ENCODE results near the gene SLF2.
A peak's percentile ranks its signal among the peaks of the same experiment; 100 is the strongest.

The SLF2 gene

GRCh38 chr10:100983868-100984671, 71.3 kb downstream of the SLF2 start:
- DNase-seq = no peak

GRCh38 chr10:100984672-100985177, 72.0 kb downstream of the SLF2 start:
- no peak for DNase-seq

- no peak for DNase-seq
These were observed 72.6 kb downstream of the SLF2 start for GRCh38 chr10:100985336-100985735.

GRCh38 chr10:100986623-100986951, 73.8 kb downstream of the SLF2 start:
- DNase-seq = no peak

GRCh38 chr10:100986952-100987684, 74.4 kb downstream of the SLF2 start, which contains the start of the genes MRPL43 and TWNK:
Gene MRPL43 (minus strand): TSS chr10:100987497. CDS start chr10:100987443, 54 bp downstream.
Gene TWNK (plus strand): TSS chr10:100987543. CDS start chr10:100988211, 668 bp downstream.
- peak; percentile 37 for DNase-seq

GRCh38 chr10:100987685-100988049, 74.9 kb downstream of the SLF2 start:
- DNase-seq = no peak

- DNase-seq = no peak
These were observed 75.4 kb downstream of the SLF2 start for GRCh38 chr10:100988166-100988565.

- no peak for DNase-seq
These were observed 76.3 kb downstream of the SLF2 start for GRCh38 chr10:100989088-100989487.

- no peak for DNase-seq
These were observed 81.4 kb downstream of the SLF2 start for GRCh38 chr10:100993986-100994708.

GRCh38 chr10:100995181-100995580, 82.4 kb downstream of the SLF2 start:
- no peak for DNase-seq

GRCh38 chr10:100996678-100997359, 84.1 kb downstream of the SLF2 start:
- peak; percentile 11 for DNase-seq

- DNase-seq = peak; percentile 49
These were observed 84.8 kb downstream of the SLF2 start for GRCh38 chr10:100997360-100998182.

- peak; percentile 72 for DNase-seq
These were observed 85.6 kb downstream of the SLF2 start for GRCh38 chr10:100998183-100998990.

GRCh38 chr10:100998991-100999741, 86.4 kb downstream of the SLF2 start:
- DNase-seq = peak; percentile 28

- no peak for DNase-seq
These were observed 87.0 kb downstream of the SLF2 start, which contains the start of gene LZTS2 for GRCh38 chr10:100999742-101000126. Gene LZTS2 (plus strand): TSS chr10:100999808. CDS start chr10:101002539, 2,731 bp downstream.

- DNase-seq = no peak
These were observed 87.6 kb downstream of the SLF2 start for GRCh38 chr10:101000127-101000914.

GRCh38 chr10:101000915-101001658, 88.3 kb downstream of the SLF2 start:
- DNase-seq = no peak

GRCh38 chr10:101001659-101002035, 88.9 kb downstream of the SLF2 start:
- no peak for DNase-seq
